Measurements from ENCODE around the gene USP48. TPM values are rescaled to one million over a fixed set of nuclear protein-coding genes. Genes with fewer than 3 reads are reported as not detected.
A peak's percentile ranks its signal among the peaks of the same experiment; 100 is the strongest.

The USP48 gene
- total and polyA plus RNA-seq, 2 of the 4 experiments (the other 2 are of a cell fraction) = 24.7 to 25.0 TPM

GRCh38 chr1:21640653-21641052, 142.3 kb downstream of the USP48 start:
- Histone ChIP-seq H3K79me1 (ENCODE audit: low read depth in 1 of 2, low read length in 2 of 2) (no peaks in the 10 kb centered on the region), H3K18ac (ENCODE audit: low read depth, low read length) (no peak overlapping the region), H3K14ac (replicated peaks; ENCODE audit: low read depth, low read length) (no peak overlapping the region), H2BK120ac (ENCODE audit: low read depth, low read length) (no peak overlapping the region), H2BK20ac (ENCODE audit: low read depth, low read length) (no peak overlapping the region), H3K4me2 (ENCODE audit: low read depth, low read length) (no peak overlapping the region), H3K4me3 (ENCODE audit: insufficient read depth, low read depth, low read length) (no peak overlapping the region), H3K27me3 (ENCODE audit: control insufficient read depth, insufficient read depth, low read length) (peaks cover 25% of the 10 kb centered on the region), H3K23ac (ENCODE audit: low read depth, low read length) (no peak overlapping the region), H2BK15ac (ENCODE audit: low read depth, low read length) (no peak overlapping the region), H2AK9ac (replicated peaks; ENCODE audit: low read depth, low read length, poor library complexity) (peak overlapping the region; percentile 42), H2BK5ac (ENCODE audit: low read depth, low read length, poor library complexity, severe bottlenecking) (no peak overlapping the region), H2AFZ (replicated peaks; ENCODE audit: low read length, poor library complexity) (peak overlapping the region; percentile 43), H2AK5ac (ENCODE audit: low read depth, low read length) (no peak overlapping the region), H4K20me1 (ENCODE audit: insufficient read depth, low read length) (0 out of 2 replicates have a peak, but pooled peaks cover 5% of the 10 kb centered on the region), H3K9me3 (ENCODE audit: control insufficient read depth, insufficient read depth, low read length) (no peaks in the 10 kb centered on the region), H3K27ac (ENCODE audit: insufficient read depth, low read length) (no peak overlapping the region), H3K9me1 (ENCODE audit: insufficient read depth, low read length) (peaks cover 8% of the 10 kb centered on the region; the same call in 1 of the 2 replicates), H3K36me3 (ENCODE audit: control insufficient read depth, insufficient read depth, low read length) (no peaks in the 10 kb centered on the region), H4K91ac (ENCODE audit: insufficient read depth, low read depth, low read length) (no peak overlapping the region), H3K4me1 (ENCODE audit: control insufficient read depth, insufficient read depth, low read length) (peaks cover 5% of the 10 kb centered on the region; the same call in 1 of the 2 replicates), H4K5ac (ENCODE audit: low read depth, low read length) (no peak overlapping the region), H4K8ac (ENCODE audit: low read depth in 2 of 2, low read length in 2 of 2) (no peak overlapping the region), H3K56ac (ENCODE audit: extremely low read depth, insufficient read depth, low read length) (no peak overlapping the region), H3K4ac (ENCODE audit: low read depth, low read length) (no peak overlapping the region), H3K9ac (ENCODE audit: low read depth, low read length) (no peak overlapping the region)
- intact Hi-C loops (cut with micrococcal nuclease) = no loop called here
- ChIA-PET POLR2A (ENCODE audit: unreplicated experiment) (no interaction called here), CTCF (no interaction called here)
- no CpG with 5 or more reads among the region's 6 CpGs for WGBS, 2 experiments (ENCODE audit: extremely low coverage in 2 of 2, insufficient read length in 1 of 2)
- ATAC-seq (ENCODE audit: low read depth) = no peak
- in situ Hi-C loops (cut with MboI; ENCODE audit: low sequenced_read_pairs) = no loop called here
- no TSS peak for BruUV-seq (replicated peaks)
- DNase-seq = no peak
- dilution Hi-C loops (cut with HindIII; ENCODE audit: low sequenced_read_pairs, unreplicated experiment) = no loop called here
- TF ChIP-seq MAZ (IDR thresholded peaks at IDR 0.05; ENCODE audit: borderline replicate concordance, low read depth, low read length) = no peak
- TF ChIP-seq ELK1 (IDR thresholded peaks at IDR 0.05; ENCODE audit: borderline replicate concordance, low read depth, low read length) = no peak

Measured in IMR-90 (cell line).